Skin epidermis (tissue), 12 donors: ENCODE data around the gene CHRM1.
"Not testable (repeated sequence)": the region's sequence is repeated elsewhere in the genome, so short reads cannot be mapped to it uniquely, and the experiment has no call there.

Experiments
- H3K27ac ChIP-seq, 21 experiments: fragments of 200-600 bp; sonication (generic) in 11 of 21; one replicate each; pipeline ENCODE4 v1.5.0; 2020; ENCODE audit warnings: mild to moderate bottlenecking in 3 of 21, inconsistent platforms in 2 of 21, moderate library complexity in 2 of 21
- H3K4me3 ChIP-seq, 7 experiments: fragments of 200-600 bp; sonication (generic) in 2 of 7; one replicate each; pipeline ENCODE4 v1.5.0; 2020; ENCODE audit warnings: inconsistent platforms in 2 of 7, mild to moderate bottlenecking in 2 of 7, moderate library complexity in 1 of 7

CHRM1 gene

DNA sequence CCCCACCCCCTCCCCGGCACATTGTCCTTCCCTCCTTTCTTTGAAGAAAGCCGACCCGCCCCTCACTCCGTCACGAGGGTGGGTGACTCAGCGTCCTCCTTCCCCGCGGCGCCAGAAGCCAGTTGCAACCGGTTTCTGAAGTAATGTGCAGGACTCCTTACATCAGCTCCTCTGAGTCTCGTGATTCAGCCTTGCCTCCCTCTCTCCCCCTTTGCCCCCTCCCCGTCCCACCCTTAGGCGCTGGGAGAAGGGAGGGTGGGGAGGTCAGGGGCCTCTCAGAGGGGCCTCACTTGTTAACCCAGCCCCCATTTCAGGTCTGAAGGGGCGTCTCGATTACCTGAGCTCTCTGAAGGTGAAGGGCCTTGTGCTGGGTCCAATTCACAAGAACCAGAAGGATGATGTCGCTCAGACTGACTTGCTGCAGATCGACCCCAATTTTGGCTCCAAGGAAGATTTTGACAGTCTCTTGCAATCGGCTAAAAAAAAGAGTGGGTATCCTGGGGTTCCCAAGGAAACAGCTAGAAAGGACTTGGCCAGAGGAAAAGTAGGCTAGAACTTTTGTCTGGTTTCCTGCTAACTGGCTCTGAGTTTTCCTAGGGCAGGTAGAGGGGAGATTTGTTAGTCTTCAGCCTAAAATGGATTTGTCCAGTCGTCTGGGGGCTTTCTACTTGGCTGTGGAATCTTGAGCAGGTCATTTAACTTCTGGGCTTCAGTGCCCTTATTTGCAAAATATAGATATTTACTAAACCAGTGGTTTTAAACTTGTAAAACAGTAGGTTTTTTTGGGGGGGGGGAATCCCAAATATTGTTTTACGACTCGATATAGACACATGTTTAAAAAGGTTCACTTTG is 39.4 kb downstream of the CHRM1 start:
- H3K27ac ChIP-seq, result peak overlapping the region; percentile 86 to 99 (median 97)
- H3K4me3 ChIP-seq, result peak overlapping the region; percentile 62 to 97 (median 87)

DNA sequence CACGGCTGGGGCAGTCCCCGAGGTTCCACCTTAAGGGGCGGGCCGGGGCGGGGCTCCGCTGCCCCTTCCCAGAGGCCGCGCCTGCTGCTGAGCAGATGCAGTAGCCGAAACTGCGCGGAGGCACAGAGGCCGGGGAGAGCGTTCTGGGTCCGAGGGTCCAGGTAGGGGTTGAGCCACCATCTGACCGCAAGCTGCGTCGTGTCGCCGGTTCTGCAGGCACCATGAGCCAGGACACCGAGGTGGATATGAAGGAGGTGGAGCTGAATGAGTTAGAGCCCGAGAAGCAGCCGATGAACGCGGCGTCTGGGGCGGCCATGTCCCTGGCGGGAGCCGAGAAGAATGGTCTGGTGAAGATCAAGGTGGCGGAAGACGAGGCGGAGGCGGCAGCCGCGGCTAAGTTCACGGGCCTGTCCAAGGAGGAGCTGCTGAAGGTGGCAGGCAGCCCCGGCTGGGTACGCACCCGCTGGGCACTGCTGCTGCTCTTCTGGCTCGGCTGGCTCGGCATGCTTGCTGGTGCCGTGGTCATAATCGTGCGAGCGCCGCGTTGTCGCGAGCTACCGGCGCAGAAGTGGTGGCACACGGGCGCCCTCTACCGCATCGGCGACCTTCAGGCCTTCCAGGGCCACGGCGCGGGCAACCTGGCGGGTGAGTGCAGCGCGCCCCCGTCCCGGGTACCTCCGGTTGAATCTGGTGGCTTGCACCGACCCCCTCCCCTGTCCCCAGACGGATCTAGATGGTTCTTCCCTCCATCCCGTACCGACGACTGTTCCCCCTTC is 40.2 kb downstream of the CHRM1 start, which contains the start of gene SLC3A2:
Gene SLC3A2, plus strand, starts transcription at position 94 of the 776 bp plus-strand sequence. Its CDS starts 128 bp downstream, at position 222.
- Histone ChIP-seq H3K4me3 (peak within 1 kb of the TSS; percentile 62 to 97 (median 87)), H3K27ac (peak within 1 kb of the TSS; percentile 86 to 99 (median 97))

DNA sequence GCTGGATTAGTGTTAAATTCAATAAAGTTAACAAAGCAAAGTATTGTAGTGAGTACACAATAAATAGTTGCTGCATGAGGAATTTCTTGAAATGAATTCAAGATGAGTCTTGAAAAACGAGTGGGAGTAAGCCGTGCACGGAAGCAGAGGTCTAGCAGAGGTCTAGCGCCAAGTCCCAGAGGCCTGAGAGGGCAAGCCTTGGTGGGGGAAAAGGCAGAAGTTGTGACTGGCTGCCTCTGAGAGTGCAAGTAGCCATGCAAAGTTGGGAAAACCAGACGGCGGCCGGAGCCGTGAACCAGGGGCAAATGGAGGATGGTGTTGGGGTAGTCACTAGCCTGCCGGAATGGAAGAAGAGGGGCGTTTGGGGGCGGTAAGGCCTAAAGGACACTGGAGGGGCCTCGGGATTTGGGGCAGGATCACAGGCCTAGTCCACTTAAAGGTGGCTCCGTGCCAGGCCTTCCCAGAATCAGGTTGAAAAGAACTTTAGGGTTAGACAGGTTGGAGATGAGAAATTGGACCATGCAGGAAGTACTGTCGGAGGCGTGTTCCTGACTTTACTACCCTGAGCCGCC is 40.8 kb downstream of the CHRM1 start:
- peak overlapping the region; percentile 51 to 99 (median 97) for H3K27ac ChIP-seq
- H3K4me3 ChIP-seq, result peak overlapping the region; percentile 62 to 97 (median 87)

DNA sequence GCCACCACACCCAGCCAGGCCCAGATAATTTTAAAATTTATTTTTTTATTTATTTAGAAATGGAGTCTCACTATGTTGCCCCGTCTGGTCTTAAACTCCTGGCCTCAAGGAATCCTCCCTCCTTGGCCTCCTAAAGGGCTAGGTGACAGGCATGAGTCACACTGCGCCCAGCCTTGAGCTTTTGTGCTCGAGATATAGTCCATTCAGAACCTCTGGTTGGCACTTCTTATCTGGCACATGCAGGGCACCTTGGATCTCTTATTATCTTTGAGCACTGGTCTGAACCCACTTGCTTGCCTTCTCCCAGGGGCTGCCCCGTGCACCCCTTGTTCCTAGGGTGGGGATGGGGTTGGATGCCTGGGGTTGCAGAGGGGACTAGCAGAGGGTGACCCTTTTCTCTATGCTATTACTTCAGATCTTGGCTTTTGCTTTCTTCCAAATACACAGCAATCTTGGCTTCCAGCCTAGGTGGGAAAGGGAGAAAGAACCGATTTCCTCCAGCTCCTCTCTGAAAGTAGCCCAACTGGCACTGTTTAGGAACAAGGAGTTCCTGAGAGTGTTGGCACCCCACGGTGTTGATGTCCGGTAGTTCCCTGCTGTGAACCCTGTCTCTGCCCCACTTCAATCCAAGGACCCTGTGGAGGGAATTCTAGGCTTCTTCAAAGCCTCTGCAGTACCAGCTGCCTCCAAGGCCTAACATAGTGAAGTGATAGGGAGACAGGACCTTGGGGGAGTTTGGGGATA is 41.8 kb downstream of the CHRM1 start:
- peak overlapping the region in 2 of 7 experiments; percentile 62 to 82 for H3K4me3 ChIP-seq
- H3K27ac ChIP-seq, result peak overlapping the region in 20 of 21 experiments; percentile 73 to 99 (median 97)

DNA sequence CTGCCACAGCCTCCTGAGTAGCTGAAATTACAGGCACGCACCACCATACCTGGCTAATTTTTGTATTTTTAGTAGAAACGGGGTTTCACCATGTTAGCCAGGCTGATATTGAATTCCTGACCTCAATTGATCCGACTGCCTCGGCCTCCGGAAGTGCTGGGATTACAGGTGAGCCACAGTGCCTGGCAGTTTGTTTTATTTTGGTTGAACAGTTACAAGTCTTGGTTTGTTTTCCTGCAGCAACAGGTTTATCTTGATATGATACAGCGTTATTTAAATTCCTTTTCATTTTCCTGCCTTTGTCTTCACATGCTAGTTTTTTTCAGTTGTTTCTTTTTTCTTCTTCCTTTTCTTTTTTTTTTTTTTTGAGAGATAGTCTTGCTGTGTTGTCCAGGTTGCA is 44.5 kb downstream of the CHRM1 start:
- Histone ChIP-seq H3K4me3 (no peak overlapping the region), H3K27ac (no peak overlapping the region)

DNA sequence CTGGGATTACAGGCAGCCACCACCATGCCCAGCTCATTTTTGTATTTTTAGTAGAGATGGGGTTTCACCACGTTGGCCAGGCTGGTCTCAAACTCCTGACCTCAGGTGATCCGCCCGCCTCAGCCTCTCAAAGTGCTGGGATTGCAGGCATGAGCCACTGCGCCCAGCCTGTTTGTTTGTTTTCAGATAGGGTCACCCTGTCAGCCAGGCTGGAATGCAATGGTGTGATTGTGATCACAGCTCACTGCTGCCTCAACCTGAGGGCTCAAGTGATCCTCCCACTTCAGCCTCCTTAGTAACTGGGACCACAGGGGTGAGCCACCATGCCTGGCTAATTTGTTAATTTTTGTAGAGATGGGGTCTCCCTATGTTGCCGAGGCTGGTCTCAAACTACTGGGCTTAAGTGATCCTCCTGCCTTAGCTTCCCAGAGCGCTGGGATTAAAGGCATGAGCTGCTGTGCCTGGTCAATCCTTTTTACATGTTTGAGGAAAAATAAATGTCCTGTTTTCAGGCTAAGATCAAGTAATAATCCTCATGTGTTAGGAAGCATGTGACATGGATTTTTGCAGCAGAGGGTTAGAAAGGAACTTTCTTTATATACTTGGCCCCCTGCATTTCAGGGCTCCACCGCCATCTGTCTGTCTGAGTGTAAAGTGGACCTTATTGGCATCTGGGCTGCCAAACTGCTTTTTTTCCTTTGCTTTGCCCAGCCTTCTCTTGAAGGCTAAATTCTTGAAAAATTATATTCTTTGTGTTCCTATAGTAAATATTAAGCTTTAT is 45.3 kb downstream of the CHRM1 start:
- H3K4me3 ChIP-seq, result no peak overlapping the region

DNA sequence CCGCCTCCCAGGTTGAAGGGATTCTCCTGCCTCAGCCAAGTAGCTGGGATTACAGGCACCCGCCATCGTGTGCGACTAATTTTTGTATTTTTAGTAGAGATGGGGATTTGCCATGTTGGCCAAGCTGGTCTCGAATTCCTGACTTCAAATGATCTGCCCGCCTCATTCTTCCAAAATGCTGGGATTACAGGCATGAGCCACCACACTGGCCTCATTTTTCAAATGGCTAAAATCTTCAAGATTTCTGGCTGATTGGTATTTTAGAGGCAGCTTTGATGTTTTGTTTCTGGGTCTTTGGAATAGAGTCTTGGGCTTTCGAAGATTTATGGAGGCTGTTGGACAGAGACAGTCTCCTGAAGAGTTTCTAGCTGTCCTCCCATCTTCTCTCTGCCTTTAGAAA is 46.3 kb downstream of the CHRM1 start:
- no peak overlapping the region for H3K27ac ChIP-seq
- no peak overlapping the region for H3K4me3 ChIP-seq

More for the DNA sequence above, 45.3 kb downstream of the CHRM1 start:
- peak overlapping the region in 1 of 21 experiments; percentile 71 for H3K27ac ChIP-seq

DNA sequence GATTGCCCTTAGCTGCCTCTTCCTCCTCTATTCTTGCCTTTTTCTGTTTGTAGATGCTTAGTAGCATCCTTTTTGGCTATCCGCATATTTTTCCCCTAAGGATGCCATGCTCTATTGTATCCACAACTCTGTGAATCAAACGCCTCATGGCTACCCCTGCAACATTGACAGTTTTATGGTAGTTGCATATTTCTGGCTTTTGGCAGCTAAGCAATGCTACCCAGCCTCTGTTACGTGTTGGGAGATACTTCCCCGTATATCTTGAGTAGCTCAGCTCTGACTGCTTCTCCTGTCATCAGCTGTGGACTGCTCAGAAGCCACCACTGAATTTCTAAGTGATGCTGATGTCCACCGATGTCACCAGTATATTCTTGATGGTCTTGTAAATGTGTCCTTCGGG is 55.5 kb downstream of the CHRM1 start:
- Histone ChIP-seq H3K4me3 (no peak overlapping the region), H3K27ac (no peak overlapping the region)

DNA sequence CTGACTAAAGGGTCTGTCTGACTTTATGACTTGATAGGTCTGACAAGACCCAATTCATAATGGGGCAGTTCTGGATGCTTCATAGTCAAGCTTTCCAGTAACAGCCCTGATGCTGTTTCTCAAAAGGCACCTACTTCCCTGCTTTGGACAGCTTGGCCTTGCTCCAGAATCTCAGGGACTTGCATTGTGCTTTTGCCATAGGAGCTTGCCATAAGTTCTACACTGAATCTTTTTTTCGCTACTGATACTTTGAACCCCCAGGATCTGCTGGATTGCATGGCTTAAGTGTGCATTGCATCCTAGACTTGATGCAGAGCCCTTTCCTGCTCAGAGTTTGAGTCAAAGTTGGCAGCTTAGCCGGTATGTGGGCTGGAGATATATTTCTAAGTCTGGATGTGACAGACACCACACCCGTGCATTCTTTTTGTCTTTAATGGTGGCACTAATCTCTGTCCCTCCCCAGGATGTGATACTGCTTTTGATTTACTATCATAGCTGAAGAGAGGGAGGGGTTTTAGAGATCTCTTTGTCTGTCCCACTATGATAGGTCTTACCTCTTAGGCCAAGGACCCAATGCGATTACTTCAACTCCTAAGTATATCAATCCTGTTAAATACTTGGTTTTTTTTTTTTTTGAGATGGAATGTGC is 57.4 kb downstream of the CHRM1 start:
- Histone ChIP-seq H3K27ac (peak overlapping the region in 2 of 21 experiments; percentile 3 to 27), H3K4me3 (no peak overlapping the region)

DNA sequence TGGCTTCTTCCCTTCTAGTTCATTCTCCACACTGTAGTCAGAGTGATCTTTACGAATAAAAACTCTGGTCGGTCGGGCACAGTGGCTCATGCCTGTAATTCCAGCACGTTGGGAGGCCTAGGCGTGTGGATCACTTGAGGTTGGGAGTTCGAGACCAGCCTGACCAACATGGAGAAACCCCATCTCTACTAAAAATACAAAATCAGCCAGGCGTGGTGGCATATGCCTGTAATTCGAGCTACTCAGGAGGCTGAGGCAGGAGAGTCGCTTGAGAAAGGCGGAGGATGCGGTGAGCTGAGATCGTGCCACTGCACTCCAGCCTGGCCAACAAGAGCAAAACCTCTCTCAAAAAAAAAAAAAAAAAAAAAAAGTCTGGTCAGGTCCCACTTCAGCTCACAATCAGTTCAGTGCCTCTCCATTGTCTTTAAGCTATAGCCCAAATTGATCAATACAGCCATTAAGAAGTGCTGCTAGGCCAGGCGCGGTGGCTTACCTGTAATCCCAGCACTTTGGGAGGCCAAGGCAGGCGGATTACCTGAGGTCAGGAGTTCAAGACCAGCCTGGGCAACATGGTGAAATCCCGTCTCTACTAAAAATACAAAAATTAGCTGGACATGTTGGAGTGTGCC is 59.5 kb downstream of the CHRM1 start:
- not testable (repeated sequence) for H3K4me3 ChIP-seq, H3K27ac ChIP-seq

DNA sequence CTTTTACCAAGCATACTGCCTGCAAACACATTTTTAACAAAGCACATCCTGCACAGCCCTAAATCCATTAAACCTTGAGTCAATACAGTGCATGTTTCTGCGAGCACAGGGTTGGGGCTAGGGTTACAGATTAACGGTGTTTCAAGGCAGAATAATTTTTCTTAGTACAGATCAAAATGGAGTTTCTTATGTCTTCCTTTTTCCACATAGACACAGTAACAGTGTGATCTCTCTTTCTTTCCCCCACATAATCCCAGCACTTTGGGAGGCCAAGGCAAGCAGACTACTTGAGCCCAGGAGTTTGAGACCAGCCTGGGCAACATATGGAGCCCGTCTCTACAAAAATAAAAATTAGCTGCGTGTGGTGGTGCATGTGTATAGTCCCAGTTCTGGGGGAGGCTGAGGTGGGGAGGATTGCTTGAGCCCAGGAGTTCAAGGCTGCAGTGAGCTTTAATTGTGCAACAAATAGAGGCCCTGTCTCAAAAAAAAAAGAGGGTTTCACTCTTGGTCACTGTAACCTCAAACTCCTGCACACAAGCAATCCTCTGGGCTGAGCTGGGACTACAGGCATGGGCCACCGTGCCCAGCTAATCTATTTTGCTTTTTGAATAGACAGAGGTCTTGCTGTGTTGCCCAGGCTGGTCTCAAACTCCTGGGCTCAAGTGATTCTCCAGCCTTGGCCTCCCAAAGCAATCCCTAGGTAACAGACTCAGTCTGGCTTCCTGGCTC is 60.2 kb downstream of the CHRM1 start:
- Histone ChIP-seq H3K27ac (no peak overlapping the region), H3K4me3 (no peak overlapping the region)

DNA sequence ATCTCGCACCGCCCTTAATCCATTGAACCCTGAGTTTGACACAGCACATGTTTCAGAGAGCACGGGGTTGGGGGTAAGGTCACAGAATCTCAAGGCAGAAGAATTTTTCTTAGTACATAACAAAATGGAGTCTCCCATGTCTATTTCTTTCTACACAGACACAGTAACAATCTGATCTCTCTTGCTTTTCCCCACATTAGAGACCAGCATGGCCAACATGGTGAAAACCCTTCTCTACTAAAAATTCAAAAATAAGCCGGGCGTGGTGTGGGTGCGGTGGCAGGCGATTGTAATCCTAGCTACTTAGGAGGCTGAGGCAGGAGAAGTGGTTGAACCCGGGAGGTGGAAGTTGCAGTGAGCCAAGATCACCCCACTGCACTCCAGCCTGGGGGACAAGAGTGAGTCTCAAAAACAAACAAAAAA is 61.9 kb downstream of the CHRM1 start:
- not testable (repeated sequence) for H3K4me3 ChIP-seq
- H3K27ac ChIP-seq, result peak overlapping the region in 1 of 21 experiments; percentile 21
